HG02678 (cell line): ENCODE data around the gene CD8A.
"Not testable (repeated sequence)": the region's sequence is repeated elsewhere in the genome, so short reads cannot be mapped to it uniquely, and the experiment has no call there.

Experiments used
- ATAC-seq: cut with Tn5 transposase; IDR thresholded peaks from one replicate; pipeline ENCODE4 v1.9.1; 2021; ENCODE audit warnings: mild to moderate bottlenecking, moderate library complexity; ENCODE audit not compliant: unreplicated experiment

The CD8A gene

DNA sequence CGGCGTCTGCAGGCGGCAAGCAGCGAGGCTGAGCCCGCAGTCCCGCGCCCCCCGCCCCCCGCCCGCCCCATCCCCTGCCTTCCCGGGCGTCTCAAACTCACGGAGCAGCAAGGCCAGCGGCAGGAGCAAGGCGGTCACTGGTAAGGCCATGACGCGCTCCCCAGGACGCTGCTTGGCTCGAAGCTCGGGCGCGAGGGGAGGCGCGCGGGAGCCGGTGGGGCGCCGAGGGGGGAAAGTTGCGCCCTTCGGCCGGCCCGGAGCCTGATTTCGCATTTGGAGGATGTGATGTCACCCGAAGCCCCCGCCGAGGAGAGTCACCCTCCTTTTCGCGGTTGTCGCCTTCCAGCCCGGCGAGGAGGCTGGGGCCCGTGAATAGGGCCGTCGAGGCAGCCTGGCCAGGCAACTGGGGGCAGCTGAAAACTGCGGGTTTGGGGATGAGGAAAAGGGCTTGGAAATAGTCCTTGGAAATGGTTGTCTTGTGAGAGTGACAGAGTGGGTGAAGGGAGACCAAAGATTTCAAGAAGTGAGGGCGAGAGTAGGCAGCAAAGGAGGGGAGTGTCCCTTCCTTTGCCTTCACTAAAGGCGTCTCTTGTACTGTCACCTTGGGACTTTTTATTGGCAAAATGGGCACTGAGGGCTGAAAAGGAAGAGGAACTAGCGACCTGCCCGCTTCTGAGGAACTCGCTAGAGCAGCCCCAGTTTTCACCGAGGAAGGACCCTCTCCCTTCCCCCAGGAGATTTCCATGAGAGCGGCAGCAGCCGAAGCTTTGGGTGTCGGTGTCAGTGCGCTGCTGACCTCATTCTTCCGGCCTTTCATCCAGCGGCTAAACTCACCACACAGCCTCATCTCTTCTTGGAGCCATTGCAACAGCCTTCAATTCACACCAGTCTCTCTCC lies at the start of gene CD8A:
TSS of gene CD8A (minus strand) at position 238 of the 897 bp plus-strand sequence. CDS start at position 150, 88 bp downstream.
- ATAC-seq = no peak

DNA sequence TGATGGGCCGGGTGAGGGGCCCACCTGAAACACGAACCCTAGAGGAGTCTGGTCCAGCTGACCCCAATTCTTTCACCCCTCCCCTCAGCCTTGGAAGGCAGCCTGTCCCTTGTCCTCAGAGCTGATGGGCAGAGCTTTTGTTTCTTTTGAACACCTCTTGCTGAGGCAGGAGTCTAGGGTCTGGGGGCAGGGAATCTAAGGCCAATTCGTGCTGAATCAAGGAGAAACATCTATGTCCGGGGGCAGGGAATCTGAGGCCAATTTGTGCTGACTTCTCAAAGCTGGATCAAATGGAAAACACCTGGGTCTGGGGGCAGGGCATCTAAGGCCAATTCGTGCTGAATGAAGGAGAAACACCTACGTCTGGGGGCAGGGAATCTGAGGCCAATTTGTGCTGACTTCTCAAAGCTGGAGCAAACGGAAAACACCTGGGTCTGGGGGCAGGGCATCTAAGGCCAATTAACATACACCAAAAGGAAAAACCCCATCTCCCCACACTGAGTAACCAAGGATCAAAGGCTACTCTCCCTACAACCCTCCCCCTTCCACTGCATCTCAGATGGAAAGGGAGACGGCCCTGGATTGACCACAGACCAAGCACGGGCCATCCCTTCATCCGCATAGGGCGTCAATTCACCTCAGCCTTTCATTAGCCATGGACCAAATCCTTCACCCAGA lies 49.3 kb upstream of the CD8A start:
- ATAC-seq = not testable (repeated sequence)

DNA sequence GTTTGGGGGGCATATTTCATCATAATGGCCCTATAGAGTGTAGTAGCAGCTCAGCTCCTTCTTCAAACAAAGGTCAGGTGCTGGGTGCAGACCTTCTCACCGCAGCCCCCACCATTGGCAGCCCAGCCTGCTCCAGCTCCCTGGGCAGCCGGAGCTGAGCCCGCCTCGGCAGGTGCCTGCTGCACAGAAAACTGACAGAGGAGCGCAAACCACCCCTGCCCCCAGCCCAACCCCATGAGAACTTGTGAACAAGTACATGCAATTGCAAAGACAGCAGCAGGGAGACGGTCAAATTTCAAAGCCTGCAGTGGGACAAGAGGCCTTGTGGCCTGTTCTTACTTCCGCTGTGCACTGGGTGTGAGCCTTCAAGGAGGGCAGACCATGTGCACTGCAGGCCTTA lies 48.7 kb upstream of the CD8A start:
- not testable (repeated sequence) for ATAC-seq

DNA sequence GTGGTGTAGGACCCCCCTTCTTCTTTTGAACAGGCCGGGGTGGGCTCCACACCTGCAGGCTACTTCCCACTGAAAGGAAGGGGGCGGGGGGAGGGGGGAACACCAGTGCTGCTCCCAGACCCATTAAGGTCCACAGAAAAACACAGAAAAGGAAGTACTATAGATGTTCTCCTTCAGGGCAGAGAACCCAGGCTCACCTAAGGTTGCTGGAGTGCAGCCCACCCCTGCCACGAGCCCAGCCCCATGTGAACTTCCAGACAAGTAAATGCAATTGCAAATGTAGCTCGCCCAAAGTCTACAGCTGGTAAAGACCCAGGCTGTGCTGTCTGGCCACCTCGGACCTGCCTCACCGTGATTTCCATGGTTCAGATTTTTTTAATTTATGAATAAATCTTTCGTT lies 47.0 kb upstream of the CD8A start:
- not testable (repeated sequence) for ATAC-seq

DNA sequence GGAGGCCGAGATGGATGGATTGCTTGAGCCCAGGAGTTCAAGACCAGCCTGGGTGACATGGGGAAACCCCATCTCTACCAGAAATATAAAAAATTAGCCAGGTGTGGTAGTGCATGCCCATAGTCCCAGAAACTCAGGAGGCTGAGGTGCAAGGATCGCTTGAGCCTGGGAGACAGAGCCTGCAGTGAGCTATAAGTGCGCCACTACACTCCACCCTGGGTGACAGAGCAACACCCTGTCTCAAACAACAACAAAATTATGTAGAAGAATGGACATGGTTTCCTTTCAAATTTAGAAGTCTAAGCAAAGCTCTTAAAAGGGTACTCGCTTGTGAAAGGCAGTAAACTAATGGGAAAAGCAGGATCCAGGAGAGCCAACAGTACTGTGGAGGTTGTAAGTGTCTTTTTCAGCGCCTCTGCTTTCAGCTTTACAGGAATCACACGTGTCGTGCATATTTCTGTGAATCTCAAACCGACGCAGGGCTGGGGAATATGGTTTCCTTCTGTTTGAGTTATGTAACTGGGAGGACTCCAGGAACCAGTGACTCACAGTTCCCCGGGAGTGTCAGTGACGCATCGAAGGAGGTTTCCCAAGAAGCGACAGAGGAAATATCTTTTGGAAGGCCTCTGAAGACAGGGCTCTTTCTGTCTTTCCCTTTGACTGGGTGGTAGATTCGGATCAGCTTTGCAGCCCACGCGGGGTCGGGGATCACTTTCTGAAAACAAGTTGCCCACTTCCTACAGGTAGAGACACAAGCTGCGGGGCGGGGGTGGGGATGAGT lies 46.4 kb upstream of the CD8A start:
- ATAC-seq = not testable (repeated sequence)

DNA sequence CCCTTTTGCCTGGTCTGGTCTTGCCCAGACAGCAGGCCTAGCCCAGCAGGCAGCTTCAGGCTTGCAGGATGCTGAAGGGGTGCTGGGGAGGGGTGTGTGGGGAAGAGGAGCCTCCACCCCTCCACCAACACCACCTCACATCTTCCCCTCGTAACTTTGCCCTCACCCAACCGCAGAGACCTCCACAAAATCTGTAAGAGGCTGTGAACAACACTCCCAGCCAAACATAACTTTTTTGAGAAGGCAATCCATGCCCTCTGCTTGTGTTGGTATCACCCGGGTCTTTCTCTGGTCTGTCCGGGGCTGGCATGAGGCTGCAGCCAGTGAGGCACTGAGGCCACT lies 44.8 kb upstream of the CD8A start:
- ATAC-seq = not testable (repeated sequence)

DNA sequence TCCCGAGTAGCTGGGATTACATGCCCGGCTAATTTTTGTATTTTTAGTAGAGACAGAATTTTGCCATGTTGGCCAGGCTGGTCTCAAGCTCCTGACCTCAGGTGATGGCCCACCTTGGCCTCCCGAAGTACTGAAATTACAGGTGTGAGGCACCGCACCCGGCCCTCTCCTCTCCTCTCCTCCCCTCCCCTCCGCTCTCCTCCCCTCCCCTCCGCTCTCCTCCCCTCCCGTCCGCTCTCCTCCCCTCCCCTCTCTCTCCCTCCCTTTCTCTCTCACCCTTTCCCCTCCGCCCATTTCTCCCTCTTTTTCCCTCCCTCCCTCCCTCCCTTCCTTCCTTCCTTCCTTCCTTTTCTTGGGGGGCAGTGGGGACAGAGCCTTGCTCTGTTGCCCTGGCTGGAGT lies 42.6 kb upstream of the CD8A start:
- no peak for ATAC-seq

DNA sequence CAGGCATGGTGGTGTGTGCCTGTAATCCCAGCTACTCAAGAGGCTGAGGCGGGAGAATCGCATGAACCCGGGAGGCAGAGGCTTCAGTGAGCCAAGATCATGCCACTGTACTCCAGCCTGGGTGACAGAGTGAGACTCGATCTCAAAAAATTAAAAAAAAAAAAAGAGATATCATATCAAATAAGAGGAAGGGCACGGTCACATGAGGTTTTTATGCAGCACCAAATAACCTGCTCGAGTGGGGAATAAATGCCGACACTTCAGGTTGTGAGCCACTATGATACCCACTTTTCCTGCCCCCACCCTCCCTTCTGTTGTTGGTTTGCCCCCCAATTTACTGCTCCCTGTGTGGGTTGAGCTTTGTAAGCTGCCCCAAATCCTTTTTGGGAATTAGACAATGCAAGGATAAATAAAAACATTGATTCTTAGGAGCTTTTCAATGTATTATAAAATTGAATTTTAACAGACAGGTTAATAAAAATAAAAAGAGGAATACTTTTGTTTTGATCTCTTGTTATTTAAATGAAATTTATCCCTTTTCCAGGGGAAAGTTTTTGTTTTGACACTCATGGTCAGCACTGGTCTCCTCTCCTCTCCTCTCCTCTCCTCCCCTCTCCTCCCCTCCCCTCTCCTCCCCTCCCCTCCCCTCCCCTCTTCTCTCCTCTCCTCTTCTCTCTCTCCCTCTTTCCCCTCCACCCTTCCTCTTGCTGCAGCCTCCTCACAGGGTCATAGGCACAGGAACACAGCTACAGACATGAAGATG lies 41.8 kb upstream of the CD8A start:
- ATAC-seq = no peak

DNA sequence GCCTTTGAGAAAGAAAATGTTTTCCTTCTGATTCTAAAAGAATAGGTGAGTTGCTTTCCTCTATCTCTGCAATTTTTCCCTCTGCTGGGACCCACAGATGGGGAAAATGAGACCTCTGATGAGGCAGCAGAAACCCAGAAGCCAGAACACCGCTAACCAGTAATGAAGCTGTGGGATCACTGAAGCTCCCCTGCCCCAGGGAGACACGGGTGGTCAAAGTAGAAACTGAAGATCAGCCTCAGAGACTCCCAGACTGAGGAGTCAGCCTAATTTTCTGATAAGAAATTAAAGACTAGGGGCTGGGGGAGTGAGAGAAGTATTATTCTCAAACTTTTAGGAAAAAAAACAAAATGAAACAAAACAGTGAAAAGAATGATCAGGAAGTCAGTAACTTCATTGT lies 40.8 kb upstream of the CD8A start:
- no peak for ATAC-seq

DNA sequence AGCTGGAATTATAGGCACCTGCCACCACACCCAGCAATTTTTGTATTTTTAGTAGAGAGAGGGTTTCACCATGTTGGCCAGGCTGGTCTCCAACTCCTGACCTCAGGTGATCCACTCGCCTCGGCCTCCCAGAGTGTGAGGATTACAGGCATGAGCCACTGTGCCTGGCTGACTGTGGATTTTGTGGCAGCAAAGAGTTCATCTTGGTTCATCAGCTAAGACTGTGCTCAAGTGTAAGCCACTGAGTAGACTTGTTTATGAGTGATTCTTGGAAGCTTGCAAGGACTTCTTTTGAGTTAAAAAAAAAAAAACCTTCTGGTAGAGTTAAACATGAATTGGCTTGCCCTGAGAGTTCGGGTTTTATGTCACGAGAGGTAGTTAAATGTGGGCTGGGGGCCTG lies 36.2 kb upstream of the CD8A start:
- ATAC-seq = no peak

DNA sequence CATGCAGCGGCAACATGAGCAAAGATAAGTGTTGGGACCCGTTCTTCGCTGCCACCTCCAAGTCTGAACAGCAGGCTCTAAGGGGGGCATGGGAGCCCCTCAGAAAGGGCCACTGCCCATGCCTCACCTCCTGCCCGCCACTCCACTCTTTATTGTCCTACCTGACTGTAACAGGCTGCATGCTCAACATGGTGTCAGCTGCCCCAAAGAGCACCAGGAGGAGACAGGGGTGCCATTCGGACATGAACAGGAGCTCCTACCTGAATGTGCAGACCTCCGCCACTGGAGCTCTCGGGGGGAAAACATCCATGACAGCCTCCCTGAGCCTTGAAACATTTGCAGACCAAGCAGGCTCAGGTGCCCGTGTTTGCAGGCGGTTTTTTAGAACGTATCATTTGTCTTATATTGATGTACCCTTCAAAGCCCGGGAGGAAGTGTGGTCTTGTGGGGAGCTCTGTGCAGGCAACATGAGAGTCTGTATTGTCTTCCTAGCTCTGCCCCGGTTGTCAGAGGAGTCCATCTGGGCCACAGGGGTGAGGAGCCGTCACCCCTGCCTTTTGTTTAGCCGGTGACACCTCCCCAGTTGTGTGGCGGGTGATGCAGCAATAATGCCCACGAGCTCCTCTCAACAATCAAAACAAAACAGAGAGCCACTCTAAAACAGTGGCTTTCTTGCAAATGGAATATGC lies 35.1 kb upstream of the CD8A start:
- no peak for ATAC-seq

DNA sequence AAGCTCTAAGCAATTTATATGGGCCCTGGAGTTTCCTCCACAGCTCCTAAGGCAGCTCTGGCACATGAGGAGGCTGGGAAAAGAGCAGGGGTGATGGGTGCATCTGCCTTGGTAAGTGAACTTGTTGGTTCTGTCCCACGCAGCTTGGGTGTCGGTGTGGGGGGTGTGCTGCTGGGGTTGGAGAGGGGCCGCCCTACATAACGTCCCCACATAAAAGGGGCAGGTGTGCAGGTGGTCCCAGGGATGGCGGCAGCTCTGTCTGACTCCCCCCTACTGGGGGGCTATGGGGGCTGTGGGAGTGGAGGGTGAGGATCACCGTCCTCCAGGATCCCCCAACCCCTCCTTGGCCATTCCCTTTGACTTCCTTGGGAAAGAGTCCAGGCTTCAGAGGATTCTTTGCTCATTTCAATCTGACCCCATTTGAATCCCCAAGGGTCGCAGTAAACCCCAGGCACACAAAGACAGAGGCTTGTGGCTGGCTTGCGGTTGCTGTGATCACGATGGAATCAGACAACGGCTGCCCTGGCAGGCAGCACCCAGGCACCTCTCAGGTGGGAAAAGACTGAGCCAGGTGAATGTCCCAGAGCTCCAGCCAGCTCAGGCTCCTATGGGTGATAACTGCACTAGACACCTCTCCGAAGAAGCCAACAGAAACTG lies 34.5 kb upstream of the CD8A start:
- ATAC-seq = no peak

DNA sequence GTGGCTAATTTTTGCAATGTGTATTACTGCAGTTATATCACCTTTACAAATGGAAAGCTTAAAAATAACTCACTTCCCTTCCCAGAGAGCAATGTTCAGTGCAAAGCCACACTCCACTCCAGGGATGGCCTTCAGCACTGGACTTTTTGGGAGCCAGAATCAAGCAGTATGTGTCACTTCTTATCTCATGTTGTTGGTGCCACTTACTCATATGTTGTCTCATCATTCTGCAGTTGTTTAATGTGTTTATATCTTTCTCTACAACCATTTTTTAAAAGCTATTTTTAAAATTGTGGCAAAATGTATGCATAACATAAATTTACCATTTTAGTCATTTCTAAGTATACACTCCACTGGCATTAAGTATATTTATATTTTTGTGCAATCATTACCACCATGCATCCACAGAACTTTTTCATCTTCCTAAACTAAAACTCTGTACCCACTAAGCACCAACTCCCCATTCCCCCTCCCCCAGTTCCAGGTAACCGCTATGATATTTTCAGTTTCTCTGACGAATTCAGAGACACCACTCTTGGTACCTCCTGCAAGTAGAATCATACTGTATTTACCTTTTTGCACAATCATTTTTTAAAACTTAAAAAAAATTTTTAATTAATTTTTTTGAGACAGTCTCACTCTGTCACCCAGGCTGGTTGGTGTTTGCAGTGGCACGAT lies 32.1 kb upstream of the CD8A start:
- no peak for ATAC-seq

DNA sequence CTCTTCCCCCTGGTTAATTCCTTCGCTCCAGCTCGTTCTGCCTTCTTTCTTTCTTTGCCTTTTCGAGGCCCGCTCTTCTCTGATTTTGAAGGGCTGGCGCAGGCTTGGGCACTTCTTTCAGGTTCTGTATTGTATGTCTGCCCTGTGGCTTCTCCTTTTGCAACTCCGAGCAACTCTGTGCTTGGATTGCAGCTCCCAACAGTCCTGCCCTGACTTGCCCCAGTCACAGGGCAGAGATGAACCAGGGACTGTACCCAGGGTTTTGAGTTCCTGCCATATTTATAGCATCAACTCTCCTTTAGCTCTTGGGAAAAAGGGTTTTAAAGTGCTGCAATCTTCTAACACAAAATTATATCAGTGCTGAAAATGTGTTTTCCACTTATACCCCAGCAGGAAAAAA lies 31.1 kb upstream of the CD8A start:
- no peak for ATAC-seq

DNA sequence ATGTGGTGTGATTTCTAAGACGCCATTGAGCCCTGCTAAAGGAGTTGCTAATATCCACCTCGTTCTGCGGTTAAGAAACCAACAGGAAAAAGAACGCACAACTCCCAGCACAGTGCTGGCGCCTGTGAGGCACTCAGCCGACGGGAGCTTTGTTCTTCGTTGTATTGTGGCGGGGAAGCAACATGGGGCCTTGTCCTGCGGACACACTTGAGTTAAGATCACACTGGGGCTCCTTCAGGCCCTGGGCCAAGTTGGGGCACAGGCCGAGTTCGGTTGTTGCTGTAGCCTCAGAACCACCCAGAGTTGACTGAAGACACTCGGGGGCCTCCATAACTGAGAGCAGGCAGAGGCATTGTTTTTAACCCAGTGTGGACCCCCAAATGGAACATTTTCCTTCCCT lies 30.6 kb upstream of the CD8A start:
- no peak for ATAC-seq

DNA sequence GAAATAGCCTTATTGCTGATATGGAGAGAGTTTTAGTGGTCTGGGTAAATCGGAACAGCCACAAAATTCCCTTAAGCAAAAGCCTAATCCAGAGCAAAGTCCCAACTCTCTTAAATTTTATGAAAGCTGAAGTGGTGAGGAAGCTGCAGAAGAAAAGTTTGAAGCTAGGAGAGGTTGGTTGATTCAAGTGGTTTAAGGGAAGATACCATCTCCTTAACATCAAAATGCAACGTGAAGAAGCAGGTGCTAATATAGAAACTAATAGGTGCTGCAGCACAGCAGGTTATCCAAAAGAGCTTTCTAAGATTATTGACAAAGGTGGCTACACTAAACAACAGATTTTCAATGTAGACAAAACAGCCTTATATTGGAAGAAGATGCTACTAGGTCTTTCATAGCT lies 28.2 kb upstream of the CD8A start:
- no peak for ATAC-seq

DNA sequence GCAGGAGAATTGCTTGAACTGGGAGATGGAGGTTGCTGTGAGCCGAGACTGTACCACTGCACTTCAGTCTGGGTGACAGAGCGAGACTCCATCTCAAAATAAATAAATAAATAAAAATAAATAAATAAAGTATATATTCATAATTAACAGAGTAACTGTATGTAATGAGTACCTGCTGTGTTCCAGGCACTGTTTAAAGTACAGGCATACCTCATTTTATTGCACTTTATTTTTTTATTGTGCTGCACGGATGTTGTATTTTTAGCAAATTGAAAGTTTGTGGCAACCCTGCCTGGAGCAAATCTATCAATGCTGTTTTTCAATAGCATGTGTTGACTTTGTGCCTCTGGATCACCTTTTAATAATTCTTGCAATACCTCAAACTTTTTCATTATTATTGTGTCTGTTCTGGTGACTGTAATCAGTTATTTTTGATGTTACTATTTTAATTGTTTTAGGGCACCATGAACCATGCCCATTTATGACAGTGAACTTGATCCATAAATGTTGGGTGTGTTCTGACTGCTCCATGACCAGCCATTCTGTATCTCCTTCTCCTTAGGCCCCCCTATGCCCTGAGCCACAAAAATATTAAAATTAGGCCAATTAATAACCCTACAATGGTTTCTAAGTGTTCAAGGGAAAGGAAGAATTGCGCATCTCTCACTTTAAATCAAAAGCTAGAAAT lies 27.5 kb upstream of the CD8A start:
- no peak for ATAC-seq

DNA sequence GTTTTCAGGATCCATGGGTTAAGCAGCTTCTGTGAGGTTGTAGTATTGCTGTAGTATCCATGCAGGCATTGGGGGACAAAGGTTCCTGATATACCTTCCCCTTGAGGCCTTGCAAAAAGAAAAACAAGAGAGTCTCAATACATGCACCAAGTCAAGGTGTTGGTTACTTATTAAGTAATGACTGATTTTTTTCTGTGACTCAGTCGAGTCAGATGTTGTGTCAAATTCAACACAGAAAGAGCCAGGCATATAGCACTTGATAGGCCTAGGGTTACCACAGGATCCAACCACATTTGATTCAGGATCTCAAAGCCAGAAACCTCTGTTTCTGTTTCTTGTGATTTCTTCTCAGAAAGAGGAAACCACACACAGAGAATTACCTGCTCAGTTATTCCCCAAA lies 24.9 kb upstream of the CD8A start:
- no peak for ATAC-seq
